ENCODE data around the gene MIAT. TPM values are rescaled to one million over a fixed set of nuclear protein-coding genes. Genes with fewer than 3 reads are reported as not detected.

MIAT gene
- total RNA-seq, 1 experiment from 2014 or later = 0.41 TPM

DNA sequence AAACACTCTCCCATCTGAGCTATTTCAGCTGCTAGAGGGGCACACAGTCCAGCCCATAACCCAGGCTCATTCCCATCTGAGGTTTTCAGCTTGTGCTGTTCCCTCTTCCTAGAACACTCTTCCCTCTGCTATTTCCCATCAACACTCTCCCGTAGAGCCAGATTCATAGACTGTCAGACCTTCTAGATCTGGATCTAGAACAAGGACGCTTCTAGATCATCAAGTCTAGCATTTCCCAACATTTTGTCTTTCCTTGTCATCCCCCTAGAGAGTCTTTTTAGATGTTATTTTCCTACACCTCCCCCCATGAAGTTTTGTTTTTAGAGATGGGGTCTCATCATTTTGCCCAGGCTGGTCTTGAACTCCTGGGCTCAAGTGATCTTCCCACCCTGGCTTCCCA, 22.3 kb upstream of the MIAT start:
- TF ChIP-seq, protein P1, sequence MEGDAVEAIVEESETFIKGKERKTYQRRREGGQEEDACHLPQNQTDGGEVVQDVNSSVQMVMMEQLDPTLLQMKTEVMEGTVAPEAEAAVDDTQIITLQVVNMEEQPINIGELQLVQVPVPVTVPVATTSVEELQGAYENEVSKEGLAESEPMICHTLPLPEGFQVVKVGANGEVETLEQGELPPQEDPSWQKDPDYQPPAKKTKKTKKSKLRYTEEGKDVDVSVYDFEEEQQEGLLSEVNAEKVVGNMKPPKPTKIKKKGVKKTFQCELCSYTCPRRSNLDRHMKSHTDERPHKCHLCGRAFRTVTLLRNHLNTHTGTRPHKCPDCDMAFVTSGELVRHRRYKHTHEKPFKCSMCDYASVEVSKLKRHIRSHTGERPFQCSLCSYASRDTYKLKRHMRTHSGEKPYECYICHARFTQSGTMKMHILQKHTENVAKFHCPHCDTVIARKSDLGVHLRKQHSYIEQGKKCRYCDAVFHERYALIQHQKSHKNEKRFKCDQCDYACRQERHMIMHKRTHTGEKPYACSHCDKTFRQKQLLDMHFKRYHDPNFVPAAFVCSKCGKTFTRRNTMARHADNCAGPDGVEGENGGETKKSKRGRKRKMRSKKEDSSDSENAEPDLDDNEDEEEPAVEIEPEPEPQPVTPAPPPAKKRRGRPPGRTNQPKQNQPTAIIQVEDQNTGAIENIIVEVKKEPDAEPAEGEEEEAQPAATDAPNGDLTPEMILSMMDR (IDR thresholded peaks at IDR 0.05; ENCODE audit: insufficient read depth in 1 of 2, low read depth in 1 of 2, low read length in 1 of 2, severe bottlenecking in 1 of 2, unreplicated experiment in 1 of 2) = no peak
- intact Hi-C loops (cut with micrococcal nuclease; ENCODE audit: unreplicated experiment) = no loop called here
- no peaks in the 10 kb centered on the region for H3K36me3 ChIP-seq (ENCODE audit: control insufficient read depth, insufficient read depth, low read length)
- ChIA-PET CTCF (no interaction called here), POLR2A (no interaction called here)
- Mint-ChIP-seq H3K27me3 (ENCODE audit: insufficient read depth, unreplicated experiment) (peaks cover 7% of the 10 kb centered on the region), H3K4me3 (ENCODE audit: unreplicated experiment) (no peak overlapping the region), H3K36me3 (ENCODE audit: insufficient read depth, unreplicated experiment) (no peaks in the 10 kb centered on the region), H3K4me1 (ENCODE audit: low read depth, unreplicated experiment) (peaks cover 7% of the 10 kb centered on the region), H3K9me3 (ENCODE audit: unreplicated experiment) (peaks cover 6% of the 10 kb centered on the region), H3K27ac (ENCODE audit: unreplicated experiment) (no peak overlapping the region)
- no peaks in the 10 kb centered on the region for H3K27me3 ChIP-seq (replicated peaks; ENCODE audit: control insufficient read depth, insufficient read depth, low read length)
- no peaks in the 10 kb centered on the region for H3K9me3 ChIP-seq
- H3K4me1 ChIP-seq = peaks cover 3% of the 10 kb centered on the region; the same call in 1 of the 2 replicates
- no TSS peak for BruUV-seq (replicated peaks)
- no peak overlapping the region for H3K4me3 ChIP-seq (ENCODE audit: low read depth, low read length)
- no peak for DNase-seq

DNA sequence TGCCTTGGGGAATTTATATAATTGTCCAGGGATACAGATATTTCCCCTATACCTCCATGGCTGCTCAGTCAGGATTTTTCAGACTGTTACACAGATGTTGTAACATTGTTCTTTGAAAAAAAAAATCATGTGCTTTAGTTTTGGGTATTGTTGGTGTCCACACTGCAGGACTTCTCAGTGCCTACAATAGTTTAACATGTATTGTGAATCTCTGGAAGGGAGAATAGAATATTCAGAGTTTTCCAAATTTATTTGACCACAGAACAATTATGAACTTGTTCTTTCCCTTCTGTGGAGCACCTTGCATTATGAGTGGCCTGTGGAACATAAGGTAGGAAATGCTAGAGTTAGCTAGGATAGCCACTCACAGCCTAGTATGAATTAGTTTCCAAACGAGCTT, 21.1 kb upstream of the MIAT start:
- Histone ChIP-seq H3K36me3 (ENCODE audit: control insufficient read depth, insufficient read depth, low read length) (no peaks in the 10 kb centered on the region), H3K27me3 (replicated peaks; ENCODE audit: control insufficient read depth, insufficient read depth, low read length) (no peaks in the 10 kb centered on the region), H3K4me3 (ENCODE audit: low read depth, low read length) (no peak overlapping the region), H3K9me3 (no peaks in the 10 kb centered on the region), H3K4me1 (peaks cover 3% of the 10 kb centered on the region; the same call in 1 of the 2 replicates)
- Mint-ChIP-seq H3K4me1 (ENCODE audit: low read depth, unreplicated experiment) (peaks cover 7% of the 10 kb centered on the region), H3K9me3 (ENCODE audit: unreplicated experiment) (peaks cover 6% of the 10 kb centered on the region), H3K36me3 (ENCODE audit: insufficient read depth, unreplicated experiment) (no peaks in the 10 kb centered on the region), H3K4me3 (ENCODE audit: unreplicated experiment) (no peak overlapping the region), H3K27me3 (ENCODE audit: insufficient read depth, unreplicated experiment) (peaks cover 7% of the 10 kb centered on the region), H3K27ac (ENCODE audit: unreplicated experiment) (no peak overlapping the region)
- ChIA-PET POLR2A (no interaction called here), CTCF (no interaction called here)
- no TSS peak for BruUV-seq (replicated peaks)
- intact Hi-C loops (cut with micrococcal nuclease; ENCODE audit: unreplicated experiment) = no loop called here
- DNase-seq = no peak
- TF ChIP-seq, protein P1 (IDR thresholded peaks at IDR 0.05; ENCODE audit: insufficient read depth in 1 of 2, low read depth in 1 of 2, low read length in 1 of 2, severe bottlenecking in 1 of 2, unreplicated experiment in 1 of 2) = no peak

DNA sequence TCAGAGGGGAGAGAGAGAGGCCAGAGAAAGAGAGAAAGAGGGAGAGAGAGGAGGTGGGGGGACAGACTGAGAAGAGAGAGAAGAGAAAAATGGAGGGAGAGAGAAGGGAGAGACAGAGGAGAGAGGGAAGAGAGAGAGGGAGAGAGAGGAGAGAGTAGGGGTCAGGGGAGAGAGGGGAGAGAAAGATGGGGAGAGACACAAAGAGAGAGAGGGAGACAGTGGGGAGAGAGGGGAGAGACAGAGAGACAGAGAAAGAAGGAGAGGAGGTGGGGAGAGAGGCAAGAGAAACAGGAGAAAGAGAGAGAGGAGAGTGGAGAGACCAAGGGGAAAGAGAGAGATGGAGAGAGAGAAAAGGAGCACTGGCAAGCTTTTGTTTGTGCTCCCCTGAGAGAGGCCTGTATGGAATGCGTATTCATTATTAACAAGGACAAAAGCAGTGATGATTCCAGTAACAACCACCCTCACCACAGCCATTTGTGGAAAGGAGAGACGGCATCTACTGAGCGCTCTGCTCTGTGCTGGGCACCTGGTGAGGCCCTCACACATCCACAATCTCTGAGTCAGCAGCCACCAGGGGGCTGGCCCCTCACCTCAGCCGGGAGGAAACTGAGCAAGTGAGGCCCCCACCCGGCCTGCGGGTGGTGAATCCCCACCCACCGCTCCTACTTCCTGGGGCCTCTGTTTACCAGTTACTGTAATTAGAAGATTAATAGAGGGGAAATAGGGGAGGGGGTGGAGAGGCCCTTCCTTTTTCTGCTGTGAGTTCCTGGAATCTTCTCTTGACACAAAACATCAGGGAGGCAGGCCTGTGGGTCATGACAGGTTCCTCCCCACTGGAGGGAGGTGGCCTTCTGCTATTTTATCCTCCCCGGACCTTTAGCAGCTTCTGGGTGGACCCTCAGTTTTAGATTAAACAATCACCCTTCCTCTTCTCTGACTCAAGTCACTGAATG, 14.6 kb upstream of the MIAT start:
- CTCF ChIA-PET = interaction anchor here (1.1 kb wide), 1 partner anchor 14 kb away, joined by 3 read pairs; no protein-coding TSS in a partner anchor
- intact Hi-C loops (cut with micrococcal nuclease; ENCODE audit: unreplicated experiment) = no loop called here
- no peaks in the 10 kb centered on the region for H3K36me3 ChIP-seq (ENCODE audit: control insufficient read depth, insufficient read depth, low read length)
- H3K4me1 Mint-ChIP-seq (ENCODE audit: low read depth, unreplicated experiment) = peaks cover 7% of the 10 kb centered on the region
- no peaks in the 10 kb centered on the region for H3K9me3 ChIP-seq
- DNase-seq = no peak
- H3K4me3 ChIP-seq (ENCODE audit: low read depth, low read length) = no peak overlapping the region
- no peaks in the 10 kb centered on the region for H3K36me3 Mint-ChIP-seq (ENCODE audit: insufficient read depth, unreplicated experiment)
- no peaks in the 10 kb centered on the region for H3K9me3 Mint-ChIP-seq (ENCODE audit: unreplicated experiment)
- no peaks in the 10 kb centered on the region; the same call in none of the 2 replicates for H3K27me3 ChIP-seq (replicated peaks; ENCODE audit: control insufficient read depth, insufficient read depth, low read length)
- no peak overlapping the region for H3K27ac Mint-ChIP-seq (ENCODE audit: unreplicated experiment)
- BruUV-seq (replicated peaks) = no TSS peak
- POLR2A ChIA-PET = no interaction called here
- TF ChIP-seq, protein P1 (IDR thresholded peaks at IDR 0.05; ENCODE audit: insufficient read depth in 1 of 2, low read depth in 1 of 2, low read length in 1 of 2, severe bottlenecking in 1 of 2, unreplicated experiment in 1 of 2) = no peak
- 0 out of 2 replicates have a peak, but pooled peaks cover 4% of the 10 kb centered on the region for H3K4me1 ChIP-seq
- peaks cover 15% of the 10 kb centered on the region for H3K27me3 Mint-ChIP-seq (ENCODE audit: insufficient read depth, unreplicated experiment)
- no peak overlapping the region for H3K4me3 Mint-ChIP-seq (ENCODE audit: unreplicated experiment)
